ENCODE data around the gene LRRC1. TPM values are rescaled to one million over a fixed set of nuclear protein-coding genes. Genes with fewer than 3 reads are reported as not detected.
"Not testable (repeated sequence)": the region's sequence is repeated elsewhere in the genome, so short reads cannot be mapped to it uniquely, and the experiment has no call there.

Gene LRRC1
- total and polyA plus RNA-seq, 2 of the 13 experiments (the other 11 are each of a cell fraction or from before 2014, with no cell fraction given) = 15.6 to 27.7 TPM

- POLR2A ChIA-PET = interaction anchor here (2.4 kb wide), 1 partner anchor 13 kb away, joined by 15 read pairs; the partner anchor contains the start of gene LRRC1
- H3K4me2 ChIP-seq (ENCODE audit: low read depth, low read length); H3K4me3 ChIP-seq (replicated peaks in 1 of 3; ENCODE audit: insufficient read depth in 1 of 3, low read depth in 2 of 3, low read length in 3 of 3); CTCF ChIA-PET (ENCODE audit: low intra/inter-chr PET ratio, low total read pairs); H3K36me3 ChIP-seq (replicated peaks in 1 of 2; ENCODE audit: control insufficient read depth in 1 of 2, insufficient read depth in 2 of 2, low read length in 2 of 2); H3K27me3 ChIP-seq (ENCODE audit: control insufficient read depth in 1 of 2, insufficient read depth in 2 of 2, low read length in 2 of 2); FAIRE-seq; H2AFZ ChIP-seq (ENCODE audit: low read length); intact Hi-C loops (cut with micrococcal nuclease; ENCODE audit: unreplicated experiment); BruUV-seq (replicated peaks); H4K20me1 ChIP-seq (ENCODE audit: insufficient read depth, low read length); DNase-seq (ENCODE audit: low spot score); H3K9ac ChIP-seq (ENCODE audit: insufficient read depth, low read depth, low read length); H3K27ac ChIP-seq (ENCODE audit: extremely low read length, insufficient read depth, low read length); H3K9me3 ChIP-seq (ENCODE audit: low read length); ATAC-seq; in situ Hi-C loops (cut with HindIII; ENCODE audit: extremely low pct_ligation_motif_present, low pct_unique_long_range_greater_than_20kb); TF ChIP-seq FOXP1 (CRISPR knock-in tag; IDR thresholded peaks at IDR 0.05): not testable (repeated sequence)
- peak; percentile 84; the same call in 1 of the 2 replicates for TF ChIP-seq FOXP1 (IDR thresholded peaks at IDR 0.05)
- Histone ChIP-seq H3K79me2 (ENCODE audit: insufficient read depth, low read length) (peaks cover 75% of the 10 kb centered on the region), H3K4me1 (ENCODE audit: insufficient read depth, low read length) (peaks cover 39% of the 10 kb centered on the region)
- WGBS (ENCODE audit: low lambda C conversion rate) = 94% methylated on average over 6 of the region's 6 CpGs
These were observed 12.8 kb downstream of the LRRC1 start for GRCh38 chr6:53807606-53808005.

- H3K79me2 ChIP-seq (ENCODE audit: insufficient read depth, low read length) = peaks cover 75% of the 10 kb centered on the region
- TF ChIP-seq NFE2L1 (CRISPR knock-in tag; IDR thresholded peaks at IDR 0.05; ENCODE audit: borderline replicate concordance) (no peak), PHF8 (CRISPR knock-in tag; IDR thresholded peaks at IDR 0.05) (no peak), MAFF (IDR thresholded peaks at IDR 0.05; ENCODE audit: low read depth, low read length) (peak; percentile 83), ZBTB20 (CRISPR knock-in tag; IDR thresholded peaks at IDR 0.05; ENCODE audit: borderline replicate concordance, low read depth) (no peak), BATF2 (CRISPR knock-in tag; IDR thresholded peaks at IDR 0.05) (no peak), MAFK (conservative IDR thresholded peaks at IDR 0.05 in 1 of 2, IDR thresholded peaks at IDR 0.05 in 1 of 2; ENCODE audit: low read length in 2 of 2) (peak; percentile 79 to 86), RFX3 (CRISPR knock-in tag; IDR thresholded peaks at IDR 0.05) (no peak)
- peaks cover 47% of the 10 kb centered on the region for H3K4me1 ChIP-seq (ENCODE audit: insufficient read depth, low read length)
- ChIA-PET POLR2A (interaction anchor here (1.5 kb wide), 1 partner anchor 14 kb away, joined by 11 read pairs; the partner anchor contains the start of gene LRRC1), CTCF (ENCODE audit: low intra/inter-chr PET ratio, low total read pairs) (no interaction called here)
- in situ Hi-C loops (cut with HindIII; ENCODE audit: extremely low pct_ligation_motif_present, low pct_unique_long_range_greater_than_20kb) = no loop called here
- no peaks in the 10 kb centered on the region; a peak in 1 of 5 replicates for H3K27me3 ChIP-seq (ENCODE audit: control insufficient read depth in 1 of 2, insufficient read depth in 2 of 2, low read length in 2 of 2)
- no peak overlapping the region for H2AFZ ChIP-seq (ENCODE audit: low read length)
- H4K20me1 ChIP-seq (ENCODE audit: insufficient read depth, low read length) = peaks cover 16% of the 10 kb centered on the region; the same call in 1 of the 2 replicates
- intact Hi-C loops (cut with micrococcal nuclease; ENCODE audit: unreplicated experiment) = no loop called here
- no peak overlapping the region for H3K9ac ChIP-seq (ENCODE audit: insufficient read depth, low read depth, low read length)
- no peak overlapping the region for H3K4me3 ChIP-seq (replicated peaks in 1 of 3; ENCODE audit: insufficient read depth in 1 of 3, low read depth in 2 of 3, low read length in 3 of 3)
- no peak for FAIRE-seq
- DNase-seq (ENCODE audit: low spot score) = no peak
- H3K9me3 ChIP-seq (ENCODE audit: low read length) = no peaks in the 10 kb centered on the region
- no peak overlapping the region for H3K4me2 ChIP-seq (ENCODE audit: low read depth, low read length)
- BruUV-seq (replicated peaks) = no TSS peak
- peaks cover 3 to 5% of the 10 kb centered on the region in 2 experiments; a peak in 1 of 5 replicates for H3K36me3 ChIP-seq (replicated peaks in 1 of 2; ENCODE audit: control insufficient read depth in 1 of 2, insufficient read depth in 2 of 2, low read length in 2 of 2)
- H3K27ac ChIP-seq (ENCODE audit: extremely low read length, insufficient read depth, low read length) = no peak overlapping the region
- no peak for ATAC-seq
These were observed 13.6 kb downstream of the LRRC1 start for GRCh38 chr6:53808302-53808881.

Measured in HepG2 (cell line).